NCI-H1694 (cell line): ENCODE measurements around the gene KLHL29.
A peak's percentile ranks its signal among the peaks of the same experiment; 100 is the strongest.
"Not testable (repeated sequence)": the region's sequence is repeated elsewhere in the genome, so short reads cannot be mapped to it uniquely, and the experiment has no call there.

Experiments used
- DNase-seq: peaks from one replicate; lab custom pipeline; 2025; lab: John Stamatoyannopoulos, UW

Gene KLHL29

DNA sequence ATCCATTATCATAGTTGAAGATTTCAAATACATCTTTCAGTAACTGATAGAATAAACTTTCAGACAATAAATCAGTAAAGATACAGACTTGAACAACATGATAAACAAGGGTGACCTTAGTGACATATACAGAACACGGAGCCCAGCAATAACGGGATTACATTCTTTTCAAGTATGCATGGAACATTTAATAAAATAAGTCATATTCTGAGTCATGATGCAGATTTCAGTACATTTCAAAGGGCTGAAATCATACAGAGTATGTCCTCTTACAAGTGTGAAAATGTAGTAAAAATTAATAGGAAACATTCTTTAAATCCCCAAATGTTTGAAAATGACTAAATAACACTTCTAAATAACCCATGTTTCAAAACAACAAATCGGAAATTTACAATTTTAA is 17.2 kb upstream of the KLHL29 start:
- DNase-seq: no peak

DNA sequence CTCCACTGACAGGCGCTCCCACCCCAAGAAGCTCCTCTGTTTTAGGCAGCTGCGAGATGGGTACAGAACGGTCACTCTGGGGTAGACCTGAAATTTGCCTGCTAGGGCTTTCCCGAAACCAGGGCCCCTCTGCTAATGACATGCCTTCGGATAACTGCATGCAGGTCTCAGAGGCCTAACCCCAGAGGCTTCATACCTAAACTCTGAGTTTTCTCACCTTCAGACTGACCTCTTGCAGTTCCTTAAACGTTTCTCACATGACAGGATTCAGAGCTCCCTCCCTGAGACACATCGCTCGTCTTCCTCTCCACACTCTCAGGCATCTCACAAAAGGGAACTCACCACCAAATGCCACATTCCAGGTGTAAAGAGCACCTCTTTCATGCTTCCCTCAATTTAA is 11.3 kb upstream of the KLHL29 start:
- DNase-seq: no peak

DNA sequence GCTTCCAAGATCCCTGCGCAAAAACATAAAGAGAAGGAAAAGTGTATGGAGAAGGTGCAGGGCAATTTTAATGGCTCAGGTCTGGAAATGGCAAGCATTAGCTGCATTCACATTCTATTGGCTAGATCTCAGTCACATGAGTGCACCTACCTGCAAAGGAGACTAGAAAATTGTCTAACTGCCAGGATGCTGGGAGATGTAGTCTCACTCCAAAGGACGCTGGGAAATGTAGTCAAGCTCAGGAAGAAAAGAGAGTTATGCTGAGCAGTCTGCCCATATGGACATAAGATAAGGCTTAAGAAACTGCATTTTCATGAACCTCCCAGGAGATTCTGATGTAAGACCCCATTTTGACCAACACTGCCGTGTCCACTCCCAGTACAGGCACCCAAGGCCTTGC is 9.5 kb upstream of the KLHL29 start:
- no peak for DNase-seq

DNA sequence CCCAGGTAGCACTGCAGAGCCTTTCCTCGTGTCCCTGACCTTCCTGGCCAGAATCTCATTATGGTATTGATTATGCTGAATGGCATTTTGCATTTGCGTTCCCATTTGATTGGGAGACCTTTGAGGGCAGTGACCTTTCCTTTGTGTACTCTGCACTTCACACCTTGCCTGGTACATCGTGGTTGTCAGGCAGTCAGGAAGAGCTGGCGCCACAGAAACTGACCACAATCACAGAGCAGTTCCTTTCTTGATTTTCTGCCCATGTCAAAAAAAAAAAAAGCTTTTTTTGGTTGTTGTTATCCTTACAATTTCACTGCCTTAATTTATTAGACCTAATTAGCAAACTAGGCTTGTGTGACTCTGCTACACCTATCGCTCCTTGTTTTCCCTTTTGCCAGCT is 8.9 kb upstream of the KLHL29 start:
- no peak for DNase-seq

DNA sequence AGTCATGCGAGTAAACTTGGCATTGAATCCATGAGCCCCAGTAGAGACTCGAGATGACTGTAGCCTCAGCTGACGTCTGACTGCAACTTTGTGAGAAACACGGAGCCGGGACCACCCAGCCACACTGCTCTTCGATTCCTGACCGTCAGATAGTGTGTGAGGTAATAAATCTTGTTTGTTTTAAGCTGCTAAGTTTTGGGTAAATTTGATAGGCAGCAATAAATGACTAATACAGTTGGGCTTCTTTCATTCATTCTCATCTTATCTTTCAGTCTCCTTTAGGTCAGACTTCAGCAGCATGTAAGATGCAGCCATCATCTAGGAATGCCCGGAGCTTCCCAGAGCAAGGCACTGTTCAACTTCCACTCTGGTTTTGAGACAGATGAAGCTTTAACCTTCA is 8.0 kb upstream of the KLHL29 start:
- no peak for DNase-seq

DNA sequence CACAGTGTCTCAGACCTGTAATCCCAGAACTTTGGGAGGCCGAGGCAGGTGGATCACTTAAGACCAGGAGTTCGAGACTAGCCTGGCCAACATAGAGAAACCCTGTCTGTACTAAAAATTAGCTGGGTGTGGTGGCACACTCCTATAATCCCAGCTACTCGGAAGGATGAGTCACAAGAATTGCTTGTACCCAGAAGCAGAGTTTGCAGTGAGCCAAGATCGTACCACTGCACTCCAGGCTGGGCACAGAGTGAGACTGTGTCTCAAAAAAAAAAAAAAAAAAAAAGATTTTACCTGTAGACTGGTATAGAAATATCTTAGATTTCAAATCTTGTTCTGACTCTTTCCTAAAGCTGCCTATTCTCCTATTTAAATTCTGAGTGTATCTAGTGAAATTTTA is 7.2 kb upstream of the KLHL29 start:
- DNase-seq: no peak

DNA sequence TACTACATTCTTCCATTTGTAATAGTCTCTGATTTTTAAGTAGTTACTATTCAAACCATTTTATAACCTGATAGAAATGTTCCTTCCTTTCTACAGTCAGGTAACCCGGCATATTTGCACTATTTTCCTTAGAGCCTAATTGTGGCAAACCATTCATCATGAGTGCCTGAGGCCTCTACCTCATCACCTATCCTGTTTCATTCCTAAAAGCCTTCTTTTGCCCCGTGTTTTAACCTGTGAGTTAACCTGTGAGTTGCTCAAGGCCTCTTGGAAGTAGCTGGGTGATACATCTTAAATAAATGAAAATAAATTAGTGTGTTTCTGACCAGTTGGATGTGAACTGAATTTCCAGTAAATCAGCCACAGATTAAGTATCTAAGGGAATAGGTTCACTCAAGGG is 6.5 kb upstream of the KLHL29 start:
- DNase-seq: no peak

DNA sequence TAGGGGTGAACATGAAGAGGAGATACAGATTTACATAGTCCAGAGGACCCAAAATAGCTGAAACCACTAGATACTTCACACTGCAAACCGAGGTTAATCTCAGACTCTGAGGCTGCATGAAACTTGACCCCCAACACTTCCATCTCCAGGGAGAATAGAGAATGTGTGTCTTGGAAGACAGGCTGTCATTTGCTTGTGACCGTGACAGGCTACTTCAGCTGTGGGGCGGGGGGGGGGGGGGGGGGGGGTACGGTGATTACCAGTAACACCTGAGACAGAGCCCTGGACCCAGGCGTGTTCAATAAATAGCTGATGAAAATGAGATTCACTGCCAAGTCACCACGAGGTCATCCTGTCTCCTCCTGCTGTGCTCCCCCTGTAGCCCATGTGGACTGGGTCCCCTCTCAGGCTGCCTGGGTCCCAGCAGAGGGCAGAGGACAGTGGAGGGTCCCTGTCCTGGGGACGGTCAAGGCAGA is 5.7 kb upstream of the KLHL29 start:
- DNase-seq: no peak

DNA sequence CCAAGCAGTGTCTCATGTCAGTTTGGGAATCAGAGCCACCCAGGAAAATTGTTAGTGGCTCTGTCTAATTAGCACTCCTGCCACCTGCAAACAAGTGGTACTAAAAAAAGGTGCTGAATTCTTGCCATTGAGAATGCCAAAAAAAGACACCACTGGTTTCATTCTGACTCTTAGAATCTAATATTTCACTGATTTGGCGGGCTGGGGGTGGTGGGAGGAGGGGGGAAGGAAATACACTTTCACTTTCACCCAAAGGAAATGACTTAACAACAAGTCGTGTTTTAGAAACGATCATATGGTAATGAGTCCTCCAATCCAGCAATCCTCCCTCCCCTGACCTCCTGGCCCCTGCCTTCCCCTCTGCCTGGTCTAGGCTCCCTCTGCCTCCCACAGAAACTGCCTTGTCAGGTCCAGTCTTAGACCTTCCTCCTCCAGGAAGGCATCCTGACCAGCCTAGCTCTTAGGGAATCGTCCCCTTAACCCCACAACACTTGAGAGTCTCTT is 4.4 kb upstream of the KLHL29 start:
- DNase-seq: no peak

DNA sequence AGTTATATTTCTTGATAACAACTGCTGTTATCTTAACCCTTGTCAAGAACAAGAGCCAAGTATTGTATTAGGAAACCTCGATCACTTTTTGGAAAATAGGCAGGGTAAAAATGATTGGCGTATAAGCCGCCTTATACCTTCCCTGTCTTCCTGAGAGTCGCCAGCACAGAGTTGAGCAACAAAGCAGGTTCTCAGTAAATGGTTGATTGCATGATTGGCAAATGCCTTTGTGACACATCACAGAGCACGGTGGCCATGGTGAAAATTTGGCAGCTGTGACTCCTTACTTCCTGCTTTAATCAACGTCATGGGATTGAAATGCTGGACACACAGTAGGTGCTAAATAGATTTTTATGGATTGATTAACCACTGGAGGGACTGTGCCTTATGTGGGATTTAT is 3.9 kb upstream of the KLHL29 start:
- DNase-seq: peak; percentile 79

DNA sequence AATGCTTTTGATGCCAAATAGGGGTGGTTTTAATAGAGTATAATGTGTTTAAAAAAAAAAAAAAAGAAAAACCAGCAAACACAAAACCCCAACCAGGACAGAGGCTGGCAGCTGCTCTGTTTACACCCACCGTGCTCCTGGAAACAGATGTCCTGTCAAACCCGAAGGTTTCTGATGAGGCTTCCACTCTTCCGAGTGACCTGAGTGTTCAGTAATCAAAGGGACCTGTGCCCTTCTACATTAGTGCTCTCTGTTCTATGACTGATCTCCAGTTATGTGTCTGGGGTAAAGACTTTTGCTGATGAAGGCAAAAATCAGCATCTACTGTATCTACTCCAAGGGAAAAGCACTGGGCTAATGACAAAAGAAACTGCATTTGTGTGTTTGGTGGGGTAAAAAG is 3.5 kb upstream of the KLHL29 start:
- DNase-seq: no peak

DNA sequence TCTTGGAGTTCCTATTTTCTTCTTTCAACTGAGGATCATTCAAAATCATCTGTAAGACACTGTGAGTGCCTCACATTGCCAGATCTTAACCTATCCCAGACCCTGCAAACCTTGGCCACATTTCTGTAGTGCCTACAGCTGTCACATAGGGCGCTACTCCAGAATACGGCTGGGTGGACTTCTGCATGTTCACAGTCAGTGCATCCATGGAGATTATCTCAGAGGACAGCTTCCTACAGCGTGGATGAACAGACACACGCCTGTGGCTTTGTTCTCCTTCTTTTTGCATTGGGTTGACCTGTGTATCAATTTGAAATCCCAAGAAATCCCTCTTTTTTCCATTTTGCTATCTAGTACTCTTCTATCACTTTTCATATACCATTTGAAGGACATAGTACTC is 1.9 kb upstream of the KLHL29 start:
- DNase-seq: no peak

DNA sequence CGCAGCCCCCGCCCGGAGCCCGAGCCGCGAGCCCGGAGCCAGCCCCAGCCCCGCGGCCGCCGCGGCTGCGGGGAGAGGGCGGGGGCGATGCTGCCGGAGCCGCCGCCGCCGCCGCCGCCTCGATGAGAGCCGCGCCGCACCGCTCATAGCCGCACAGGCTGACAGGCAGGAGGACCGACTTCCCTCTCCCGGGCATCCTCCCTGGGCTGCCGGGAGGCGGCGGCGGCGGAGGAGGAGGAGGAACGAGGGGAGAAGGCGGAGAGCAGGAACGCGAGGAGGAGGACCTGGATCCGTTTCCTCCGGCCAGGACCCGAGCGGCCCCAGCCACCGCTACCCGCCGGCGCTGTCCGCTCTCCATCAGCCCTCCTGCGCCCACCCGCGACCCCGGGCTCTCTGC is 370 bp downstream of the KLHL29 start:
- DNase-seq: no peak

DNA sequence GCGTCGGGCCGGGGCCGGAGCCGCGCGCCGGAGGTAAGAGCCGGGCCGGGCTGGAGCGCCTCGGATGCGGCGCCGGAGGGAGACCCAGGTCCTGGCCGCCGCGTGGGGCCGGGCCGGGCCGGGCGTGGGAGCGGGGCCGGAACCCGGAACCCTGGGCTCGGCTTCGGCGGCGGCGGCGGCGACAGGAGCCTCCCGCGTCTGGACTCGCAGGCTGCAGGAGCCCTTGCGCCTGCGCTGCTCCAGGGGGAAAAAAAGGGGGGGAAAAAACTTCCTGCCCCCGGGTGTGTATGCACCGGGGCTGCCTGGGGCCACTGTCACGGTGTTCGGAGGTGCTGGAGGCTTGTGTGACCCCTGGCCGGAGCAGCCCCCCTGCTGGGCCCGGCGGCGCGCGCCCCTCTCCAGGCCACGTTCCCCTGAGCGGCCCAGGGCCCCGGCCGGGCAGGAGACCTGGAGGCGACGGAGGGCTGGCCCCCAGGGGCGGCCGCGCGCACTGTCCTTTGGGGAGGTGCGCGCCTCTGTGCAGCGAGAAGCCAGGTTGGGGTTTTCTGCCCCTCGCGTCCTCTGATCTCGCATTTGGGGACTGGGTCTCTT is 864 bp downstream of the KLHL29 start:
- no peak for DNase-seq

DNA sequence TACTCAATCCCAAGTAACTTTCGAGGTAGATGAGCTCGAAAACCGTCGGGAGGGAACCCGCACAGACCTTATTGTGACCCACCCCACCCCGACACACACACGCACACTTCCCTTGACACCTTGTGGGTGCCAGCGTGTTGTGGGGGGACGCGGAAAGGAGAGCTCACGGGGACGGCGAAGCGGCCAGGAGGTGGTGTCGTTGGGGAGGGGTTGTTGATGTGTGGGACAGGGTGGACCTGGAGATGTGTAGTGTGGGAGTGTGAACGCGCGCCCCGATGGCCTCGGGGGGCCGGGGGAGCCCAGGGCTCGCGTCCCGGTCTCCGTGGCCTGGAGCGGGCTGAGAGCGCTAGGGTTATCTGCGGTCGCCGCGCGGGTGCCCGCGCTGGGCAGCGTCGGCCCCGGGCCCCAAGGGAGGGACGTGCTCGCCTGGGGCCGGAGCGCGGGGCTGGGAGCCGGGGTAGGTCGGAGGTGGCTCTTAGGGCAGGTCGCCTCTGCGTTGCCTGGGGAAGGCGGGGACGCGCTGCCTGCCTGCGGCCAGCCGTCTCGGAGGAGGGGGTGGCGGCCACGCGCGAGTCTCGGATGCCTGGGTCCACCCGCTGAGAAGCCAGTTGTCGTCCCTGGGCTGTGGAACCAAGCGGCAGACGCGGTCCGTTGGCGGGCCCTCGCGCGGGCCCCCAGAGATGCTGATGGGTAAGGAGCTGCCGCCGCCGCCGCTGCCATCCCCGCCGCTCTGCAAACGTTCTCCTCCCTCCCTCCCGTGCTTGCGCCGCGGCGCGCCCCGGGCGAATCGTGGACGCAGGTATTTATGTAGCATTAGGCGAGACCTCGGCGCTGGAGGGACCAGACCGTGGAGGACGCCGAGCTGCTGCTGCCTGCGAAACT is 1.6 kb downstream of the KLHL29 start:
- peak; percentile 22 for DNase-seq

DNA sequence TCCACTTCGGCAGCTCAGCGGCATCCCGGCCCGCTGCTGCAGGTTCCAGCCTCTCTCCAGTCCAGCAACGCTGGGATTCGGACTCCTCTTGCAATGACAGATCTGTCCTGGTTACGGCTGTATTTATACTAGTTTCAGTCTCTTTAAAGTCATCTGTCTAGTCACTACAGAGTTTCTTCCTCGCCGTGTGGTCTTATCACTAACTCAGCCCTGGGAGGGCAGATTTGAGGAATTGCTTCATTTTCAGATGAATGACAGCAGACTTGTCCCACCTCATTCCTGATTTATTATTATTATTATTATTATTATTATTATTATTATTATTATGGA is 2.2 kb downstream of the KLHL29 start:
- DNase-seq: no peak

DNA sequence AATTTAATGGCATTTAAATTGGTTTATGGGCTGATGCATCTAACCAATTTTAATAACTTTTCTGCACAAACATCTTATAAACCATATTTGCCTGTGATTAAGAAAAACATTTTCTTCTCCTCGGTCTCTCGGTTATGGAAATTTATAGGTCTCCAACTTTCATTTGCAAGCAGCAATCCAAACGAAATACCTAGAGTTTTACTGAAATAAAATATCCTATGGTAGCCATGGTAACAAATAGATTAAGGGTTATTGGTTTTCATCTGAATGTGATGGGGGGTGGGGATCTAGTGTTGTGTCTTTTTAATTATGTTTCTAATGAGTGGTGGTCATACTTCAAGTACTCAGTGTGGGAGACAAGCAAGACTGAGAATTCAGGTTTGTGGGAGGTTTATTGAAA is 2.9 kb downstream of the KLHL29 start:
- DNase-seq: no peak

DNA sequence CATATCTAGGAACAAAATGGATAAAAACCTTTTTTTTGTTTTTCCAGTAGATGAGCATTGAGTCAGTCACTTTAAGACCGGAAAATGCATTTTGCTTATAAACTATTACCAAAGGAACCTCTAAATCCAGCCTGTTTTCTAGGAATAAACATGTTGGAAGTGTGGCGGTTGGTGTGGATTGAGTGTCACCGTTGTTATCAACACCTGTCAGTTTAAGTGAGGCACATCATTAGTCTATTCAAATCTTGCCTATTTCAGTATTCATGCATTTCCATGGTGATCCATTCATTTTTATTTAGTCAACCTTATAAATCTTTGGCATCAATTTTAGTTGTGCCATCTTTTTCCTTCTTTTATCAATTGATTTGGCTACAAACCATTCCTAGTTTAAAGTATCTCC is 3.3 kb downstream of the KLHL29 start:
- no peak for DNase-seq

DNA sequence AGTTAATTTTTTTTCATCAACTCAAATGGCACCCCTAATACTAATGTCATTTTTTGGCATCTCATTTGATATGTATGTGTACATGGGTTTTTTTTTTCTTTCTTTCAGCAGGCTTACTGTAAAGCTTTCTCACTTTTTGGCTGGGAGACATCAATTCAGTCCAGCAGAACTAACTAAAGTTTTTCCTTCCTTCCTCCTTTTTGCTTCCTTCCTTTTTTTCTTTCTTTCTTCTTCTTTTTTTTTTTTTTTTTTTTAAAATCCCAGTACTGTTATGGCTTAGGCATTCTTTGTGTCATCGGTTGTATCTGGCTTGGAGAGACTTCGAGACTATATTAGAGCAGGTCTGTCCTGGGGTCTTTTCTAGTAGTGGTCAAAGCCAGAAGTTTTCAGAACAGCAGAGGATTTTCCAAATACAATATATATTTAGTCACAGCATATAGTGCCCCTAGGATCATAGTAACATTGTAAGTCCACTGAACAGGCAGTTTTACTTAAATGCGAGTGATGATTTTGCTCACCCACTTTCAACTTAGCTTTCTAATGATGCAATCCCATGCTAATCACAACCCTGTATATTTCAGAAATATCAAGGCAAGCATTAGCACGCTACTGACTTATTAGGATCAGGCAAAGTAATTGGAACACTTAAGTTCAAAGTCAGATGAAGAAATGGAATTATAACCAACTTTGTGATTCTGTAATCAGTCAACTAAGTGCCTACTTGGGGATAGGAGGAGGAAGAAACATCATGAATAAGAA is 4.0 kb downstream of the KLHL29 start:
- DNase-seq: no peak

DNA sequence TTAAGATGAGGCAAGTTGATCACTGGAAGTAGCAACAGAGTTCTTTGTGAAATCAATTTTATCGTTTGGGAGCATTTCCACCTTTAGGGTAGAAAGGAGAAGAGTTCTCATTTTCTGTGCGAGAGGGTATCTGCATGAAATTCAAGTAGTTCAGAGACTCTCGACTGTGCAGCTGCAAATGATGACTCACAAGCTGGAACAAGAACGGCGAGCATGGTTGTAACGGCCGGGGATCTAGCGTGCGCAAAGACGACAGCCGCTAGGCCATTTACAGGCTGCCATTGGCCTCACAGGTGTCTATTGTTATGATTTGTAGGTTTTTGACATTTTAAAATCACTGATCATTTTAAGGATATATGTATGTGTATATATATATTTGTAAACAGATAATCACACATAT is 5.2 kb downstream of the KLHL29 start:
- no peak for DNase-seq

DNA sequence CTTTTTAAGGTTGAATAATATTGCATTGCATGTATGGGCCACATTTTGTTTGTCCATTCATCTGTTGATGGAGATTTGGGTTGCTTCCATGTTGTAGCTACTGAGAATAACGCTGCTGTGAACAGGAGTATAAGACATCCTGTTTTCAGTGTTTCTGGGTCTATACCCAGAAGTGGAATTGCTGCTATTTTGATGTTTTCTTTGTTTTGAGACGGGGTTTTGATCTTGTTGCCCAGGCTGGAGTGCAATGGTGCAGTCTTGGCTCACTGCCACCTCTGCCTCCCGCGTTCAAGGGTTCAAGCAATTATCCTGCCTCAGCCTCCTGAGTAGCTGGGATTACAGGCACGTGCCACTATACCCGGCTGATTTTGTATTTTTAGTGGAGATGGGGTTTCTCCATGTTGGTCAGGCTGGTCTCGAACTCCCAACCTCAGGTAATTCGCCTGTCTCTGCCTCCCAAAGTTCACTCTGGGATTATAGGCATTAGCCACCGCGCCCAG is 6.3 kb downstream of the KLHL29 start:
- not testable (repeated sequence) for DNase-seq

DNA sequence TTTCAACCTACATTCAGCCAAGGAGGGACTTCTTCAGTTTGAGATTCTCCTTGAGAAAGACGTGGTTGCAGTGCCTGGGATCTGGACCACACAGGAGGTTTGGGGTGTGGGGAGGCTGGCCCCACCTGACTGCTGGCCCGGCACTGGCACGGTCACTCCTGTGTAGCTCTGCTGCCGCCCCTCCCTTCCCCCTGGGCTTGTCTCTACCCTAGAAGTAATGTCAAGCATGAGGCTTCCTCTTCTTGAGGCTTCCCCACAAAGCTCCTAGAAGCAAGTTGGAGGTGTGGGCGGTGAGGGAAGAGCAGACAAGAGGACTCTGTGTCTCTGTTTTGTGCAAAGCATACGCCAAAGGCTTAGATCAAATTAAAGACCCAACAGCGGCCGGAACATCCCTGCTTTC is 8.7 kb downstream of the KLHL29 start:
- DNase-seq: no peak

DNA sequence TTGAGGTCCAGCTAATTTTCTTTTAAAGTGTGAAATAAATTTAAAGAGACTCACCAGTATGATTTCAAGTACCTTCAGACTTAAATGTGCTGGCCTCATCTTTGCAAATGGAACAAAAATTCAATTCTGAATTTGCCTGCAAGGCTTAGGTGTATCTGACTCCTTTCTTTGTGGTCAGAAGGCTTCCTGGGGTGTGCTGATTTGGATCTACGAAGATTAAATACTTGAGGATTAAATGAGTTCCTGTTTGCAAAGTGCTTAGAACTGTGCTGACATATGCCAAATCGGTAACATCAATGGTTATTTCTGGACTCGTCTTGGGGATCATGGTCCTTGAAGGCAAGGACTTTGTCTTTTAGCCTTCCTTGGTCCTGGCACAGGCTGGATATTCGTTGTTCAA is 9.7 kb downstream of the KLHL29 start:
- DNase-seq: no peak
